ENCODE data around the gene EEF1AKMT3.

GRCh38 chr12:57760347-57760982 lies 11.9 kb upstream of the EEF1AKMT3 start:
- TF ChIP-seq CTCF (conservative IDR thresholded peaks at IDR 0.05; ENCODE audit: low read length) (no peak), EZH2phosphoT487 (IDR thresholded peaks at IDR 0.05; ENCODE audit: borderline replicate concordance) (no peak)

Data from Loucy (cell line).